Spleen (tissue), 7 donors: ENCODE measurements around the gene SNRPD1.

Experiments used
- POLR2AphosphoS5 ChIP-seq, 3 donors: sonication (generic); formaldehyde crosslinking; IDR thresholded peaks; one replicate each; pipeline ENCODE4 v1.5.1; 2017; ENCODE audit warnings: antibody characterized with exemption in 3 of 3
- TF ChIP-seq, protein P1 (sequence below), 11 experiments: fragments of 200-600 bp in 7 of 11; fragments of 450-650 bp in 4 of 11; sonication (generic) in 4 of 11; IDR thresholded peaks in 8 of 11; conservative IDR thresholded peaks in 3 of 11; 1 replicate in 7 of 11; 2 replicates in 4 of 11; pipeline versions ENCODE4 v1.4.0 to v1.8.0; 2016 to 2021; ENCODE audit warnings: antibody characterized with exemption in 11 of 11, inconsistent platforms in 4 of 11, mild to moderate bottlenecking in 1 of 11
- donor health status: DM: no; HTN: no; CAD: no; lungs with moderate emphysema.
- donor health status: DM: no; HTN: no; CAD: no.
- donor health status: DM: no; HTN: no; CAD: no.

GRCh38 chr18:21600526-21601410, 11.3 kb upstream of the SNRPD1 start, which contains the start of gene ESCO1:
- TF ChIP-seq, protein P1, sequence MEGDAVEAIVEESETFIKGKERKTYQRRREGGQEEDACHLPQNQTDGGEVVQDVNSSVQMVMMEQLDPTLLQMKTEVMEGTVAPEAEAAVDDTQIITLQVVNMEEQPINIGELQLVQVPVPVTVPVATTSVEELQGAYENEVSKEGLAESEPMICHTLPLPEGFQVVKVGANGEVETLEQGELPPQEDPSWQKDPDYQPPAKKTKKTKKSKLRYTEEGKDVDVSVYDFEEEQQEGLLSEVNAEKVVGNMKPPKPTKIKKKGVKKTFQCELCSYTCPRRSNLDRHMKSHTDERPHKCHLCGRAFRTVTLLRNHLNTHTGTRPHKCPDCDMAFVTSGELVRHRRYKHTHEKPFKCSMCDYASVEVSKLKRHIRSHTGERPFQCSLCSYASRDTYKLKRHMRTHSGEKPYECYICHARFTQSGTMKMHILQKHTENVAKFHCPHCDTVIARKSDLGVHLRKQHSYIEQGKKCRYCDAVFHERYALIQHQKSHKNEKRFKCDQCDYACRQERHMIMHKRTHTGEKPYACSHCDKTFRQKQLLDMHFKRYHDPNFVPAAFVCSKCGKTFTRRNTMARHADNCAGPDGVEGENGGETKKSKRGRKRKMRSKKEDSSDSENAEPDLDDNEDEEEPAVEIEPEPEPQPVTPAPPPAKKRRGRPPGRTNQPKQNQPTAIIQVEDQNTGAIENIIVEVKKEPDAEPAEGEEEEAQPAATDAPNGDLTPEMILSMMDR (IDR thresholded peaks at IDR 0.05 in 8 of 11, conservative IDR thresholded peaks at IDR 0.05 in 3 of 11): peak; percentile 92 to 99 (median 96)
- peak; percentile 98 to 99 (median 99) for TF ChIP-seq POLR2AphosphoS5 (IDR thresholded peaks at IDR 0.05)
